Endothelial cell of umbilical vein (primary cell): ENCODE data around the gene PSD2. TPM values are rescaled to one million over a fixed set of nuclear protein-coding genes. Genes with fewer than 3 reads are reported as not detected.
A peak's percentile ranks its signal among the peaks of the same experiment; 100 is the strongest.

Experiments
- BruUV-seq: library from RNA; stranded (reverse); fragments of 400-500 nt; replicated peaks from 2 replicates; lab custom pipeline; 2021; lab: Mats Ljungman, UMichigan
- CTCF ChIA-PET: fragments of 300-600, 350-600 bp; sonication (Branson Sonifier 250); formaldehyde crosslinking; loops from one replicate; lab custom pipeline; 2021; ENCODE audit warnings: antibody characterized with exemption, inconsistent platforms; lab: Charles Lee
- POLR2A ChIA-PET: fragments of 300-600, 350-600 bp; sonication (Branson Sonifier 250); formaldehyde crosslinking; loops from one replicate; lab custom pipeline; 2021; ENCODE audit warnings: antibody characterized with exemption, inconsistent platforms; lab: Charles Lee
- DNase-seq: peaks from one replicate; pipeline ENCODE4 v3.0.0-alpha.2; 2011; ENCODE audit warnings: low read depth, low spot score
- FAIRE-seq: peaks from 2 replicates; lab custom pipeline; 2011; peaks lifted over from hg19 to GRCh38; lab: Jason Lieb, UNC
- H2AFZ ChIP-seq: 2 replicates; pipeline ENCODE4 v1.6.0; 2012; ENCODE audit warnings: low read depth, low read length, control low read depth, inconsistent platforms
- H3K27ac ChIP-seq: 2 replicates; pipeline ENCODE4 v1.5.1; 2011; ENCODE audit warnings: low read depth, mild to moderate bottlenecking, control low read depth, low read length, moderate library complexity; ENCODE audit not compliant: insufficient read depth
- H3K27me3 ChIP-seq, 2 experiments: 2 replicates each; pipeline versions ENCODE4 v1.6.0 to v1.6.1; 2011; ENCODE audit warnings: low read length in 2 of 2, mixed read lengths in 1 of 2; ENCODE audit not compliant: control insufficient read depth in 2 of 2, insufficient read depth in 2 of 2
- H3K36me3 ChIP-seq, 2 experiments: 2 replicates in 1 of 2; 3 replicates in 1 of 2; pipeline ENCODE4 v1.5.1; 2011; ENCODE audit warnings: low read length in 2 of 2, mild to moderate bottlenecking in 1 of 2, moderate library complexity in 1 of 2; ENCODE audit not compliant: control insufficient read depth in 2 of 2, insufficient read depth in 2 of 2; ENCODE audit errors: extremely low read depth in 1 of 2
- H3K4me1 ChIP-seq: 3 replicates; pipeline ENCODE4 v1.5.1; 2011; ENCODE audit warnings: mild to moderate bottlenecking, low read length; ENCODE audit not compliant: control insufficient read depth, insufficient read depth; ENCODE audit errors: extremely low read depth
- H3K4me2 ChIP-seq: 2 replicates; pipeline ENCODE4 v1.6.1; 2011; ENCODE audit warnings: low read length, control low read depth, mixed read lengths; ENCODE audit not compliant: insufficient read depth
- H3K4me3 ChIP-seq, 3 experiments: fragments of 200-600 bp in 1 of 3; sonication (generic), shearing (Covaris generic) in 1 of 3; replicated peaks in 1 of 3; 2 replicates each; pipeline ENCODE4 v1.5.1; 2011 to 2016; ENCODE audit warnings: control low read depth in 3 of 3, low read length in 3 of 3, mild to moderate bottlenecking in 2 of 3, inconsistent platforms in 1 of 3, low read depth in 1 of 3, moderate library complexity in 1 of 3; ENCODE audit not compliant: insufficient read depth in 1 of 3
- H3K79me2 ChIP-seq: 2 replicates; pipeline ENCODE4 v1.6.0; 2012; ENCODE audit warnings: low read length, inconsistent platforms; ENCODE audit not compliant: control insufficient read depth, insufficient read depth
- H3K9ac ChIP-seq: replicated peaks from 2 replicates; pipeline ENCODE3; 2011; ENCODE audit warnings: low read length, control low read depth; ENCODE audit not compliant: insufficient read depth; ENCODE audit errors: extremely low read depth
- H3K9me1 ChIP-seq: replicated peaks from 3 replicates; pipeline ENCODE4 v1.6.0; 2011; ENCODE audit warnings: mild to moderate bottlenecking, low read length; ENCODE audit not compliant: control insufficient read depth, insufficient read depth; ENCODE audit errors: extremely low read depth
- H3K9me3 ChIP-seq: replicated peaks from 2 replicates; pipeline ENCODE4 v1.5.1; 2012; ENCODE audit warnings: low read length, inconsistent platforms; ENCODE audit not compliant: control insufficient read depth, insufficient read depth
- H4K20me1 ChIP-seq: replicated peaks from 2 replicates; pipeline ENCODE3; 2011; ENCODE audit warnings: mild to moderate bottlenecking, low read length; ENCODE audit not compliant: control insufficient read depth, insufficient read depth; ENCODE audit errors: extremely low read depth
- EZH2 ChIP-seq: IDR thresholded peaks from 2 replicates; pipeline ENCODE4 v1.6.1; 2012; ENCODE audit warnings: borderline replicate concordance, low read depth, mild to moderate bottlenecking, moderate library complexity, low read length, inconsistent platforms; ENCODE audit not compliant: severe bottlenecking
- GATA2 ChIP-seq: IDR thresholded peaks from 2 replicates; pipeline ENCODE4 v1.7.0; 2011; ENCODE audit warnings: low read depth, mild to moderate bottlenecking, moderate library complexity, mixed read lengths, low read length; ENCODE audit not compliant: insufficient read length, insufficient read depth
- JUN ChIP-seq: IDR thresholded peaks from 2 replicates; pipeline ENCODE4 v1.6.1; 2011; ENCODE audit warnings: borderline replicate concordance, low read depth; ENCODE audit not compliant: insufficient read length, insufficient read depth
- MYC ChIP-seq: IDR thresholded peaks from one replicate; pipeline ENCODE4 v1.6.1; 2011; ENCODE audit warnings: mild to moderate bottlenecking, low read depth, low read length
- POLR2A ChIP-seq: IDR thresholded peaks from 2 replicates; pipeline ENCODE4 v1.6.1; 2012; ENCODE audit warnings: low read depth, mild to moderate bottlenecking, control low read depth, low read length
- dilution Hi-C: fragments of 300-500 bp; cut with MboI; formaldehyde crosslinking; loops from one replicate; pipeline ENCODE4 v1.15.0; 2019; ENCODE audit warnings: low sequenced_read_pairs; ENCODE audit not compliant: extremely low pct_ligation_motif_present
- intact Hi-C: fragments of 100-400 bp; cut with micrococcal nuclease; formaldehyde crosslinking; loops from one replicate; pipeline ENCODE4 v1.10.0; 2022
- polyA plus RNA-seq, 4 experiments: library from polyadenylated mRNA; depleted of rRNA in 3 of 4; stranded (reverse) in 3 of 4; unstranded in 1 of 4; fragments of >200 nt; gene quantifications; 2 replicates each; pipeline versions ENCODE4 v1.2.1 to v1.2.3, GENCODE V29; 2011 to 2012; ENCODE audit warnings: missing spikeins in 1 of 4
- total RNA-seq: library from RNA; stranded (reverse); gene quantifications from 2 replicates; pipeline ENCODE4 v1.2.3, GENCODE V29; 2021
- TF ChIP-seq, protein P1 (sequence below): IDR thresholded peaks from 2 replicates; pipeline ENCODE4 v1.6.1; 2011; ENCODE audit not compliant: insufficient read depth, insufficient read length

PSD2 gene
- total and polyA plus RNA-seq, 2 donors (not counting 3 experiments of a cell fraction or from before 2014, with no cell fraction given) = not detected

DNA sequence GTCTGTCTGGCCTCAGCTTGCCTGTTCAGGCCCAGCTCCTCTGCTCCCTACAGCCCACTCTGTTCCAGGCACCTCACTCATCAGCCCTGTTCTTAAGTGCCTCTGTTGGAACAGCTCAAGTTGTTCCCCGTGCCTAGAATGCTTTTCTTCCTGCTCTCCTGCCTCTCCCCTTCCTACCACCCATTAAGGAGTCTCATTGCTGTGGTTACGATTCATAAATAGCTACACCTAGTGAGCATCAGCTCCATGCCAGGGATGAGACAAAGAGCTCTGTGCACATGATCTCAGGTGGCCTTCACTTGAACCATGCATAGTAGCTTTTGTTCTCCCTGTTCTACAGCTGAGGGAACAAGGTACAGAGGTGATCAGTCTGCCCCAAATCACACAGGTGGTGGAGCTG is 54.3 kb downstream of the PSD2 start:
- no peak overlapping the region for H3K9ac ChIP-seq
- H3K9me1 ChIP-seq = no peaks in the 10 kb centered on the region
- H3K4me1 ChIP-seq = no peaks in the 10 kb centered on the region
- no TSS peak for BruUV-seq
- H3K27ac ChIP-seq = no peak overlapping the region
- no peaks in the 10 kb centered on the region for H3K36me3 ChIP-seq
- intact Hi-C loops = no loop called here
- no peak for TF ChIP-seq POLR2A
- no peak for TF ChIP-seq EZH2
- TF ChIP-seq MYC = no peak
- H3K79me2 ChIP-seq = no peaks in the 10 kb centered on the region
- dilution Hi-C loops = no loop called here
- ChIA-PET POLR2A (no interaction called here), CTCF (interaction anchor here (1.4 to 5.0 kb wide), 3 partner anchors 62 to 296 kb away, joined by 3 to 37 read pairs (median 13); no protein-coding TSS in a partner anchor)
- H3K4me2 ChIP-seq = no peak overlapping the region
- H3K4me3 ChIP-seq = no peak overlapping the region
- H3K9me3 ChIP-seq = no peaks in the 10 kb centered on the region
- peaks cover 4% of the 10 kb centered on the region in 2 experiments for H3K27me3 ChIP-seq
- no peaks in the 10 kb centered on the region for H4K20me1 ChIP-seq
- FAIRE-seq (no peak), DNase-seq (peak; percentile 21)
- H2AFZ ChIP-seq = no peak overlapping the region

DNA sequence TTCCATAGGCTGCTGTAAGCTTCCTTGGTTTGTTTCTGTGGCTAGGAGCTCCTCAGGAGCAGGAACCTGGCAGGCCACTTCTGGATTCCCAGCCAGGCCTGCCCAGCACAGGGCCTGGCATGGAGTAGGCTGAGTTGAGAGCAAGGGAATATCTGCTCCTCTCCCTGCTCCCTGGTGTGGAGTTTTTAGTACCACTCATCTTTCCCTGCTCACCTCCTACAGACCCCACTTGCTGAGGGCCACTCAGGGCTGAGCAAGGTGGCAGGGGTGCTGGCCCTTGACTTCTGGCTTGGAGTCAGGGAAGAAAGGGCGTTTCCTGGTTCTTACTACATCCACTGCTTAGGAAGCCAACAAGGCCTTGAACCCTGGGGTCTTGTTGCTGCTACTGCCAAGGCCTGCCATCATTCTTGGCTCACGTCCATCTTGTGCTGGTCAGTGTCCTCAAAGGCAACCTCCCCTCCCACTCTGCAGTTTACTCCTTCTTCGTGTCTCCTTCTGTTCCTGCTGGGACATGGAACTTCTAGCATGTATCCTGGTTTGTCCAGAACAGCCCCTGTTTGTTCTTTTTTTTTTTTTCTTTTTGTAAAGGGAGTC is 54.9 kb downstream of the PSD2 start:
- Histone ChIP-seq H3K79me2 (no peaks in the 10 kb centered on the region), H3K27ac (no peak overlapping the region), H3K4me2 (no peak overlapping the region), H3K9me1 (no peaks in the 10 kb centered on the region), H3K36me3 (no peaks in the 10 kb centered on the region), H3K4me1 (no peaks in the 10 kb centered on the region), H2AFZ (no peak overlapping the region), H3K4me3 (no peak overlapping the region), H3K9ac (no peak overlapping the region), H3K27me3 (peaks cover 4% of the 10 kb centered on the region in 2 experiments), H3K9me3 (no peaks in the 10 kb centered on the region), H4K20me1 (no peaks in the 10 kb centered on the region)
- ChIA-PET POLR2A (no interaction called here), CTCF (interaction anchor here (2.3 to 5.0 kb wide), 2 partner anchors 62 to 118 kb away, joined by 13 to 37 read pairs; no protein-coding TSS in a partner anchor)
- no TSS peak for BruUV-seq
- dilution Hi-C loops (no loop called here), intact Hi-C loops (no loop called here)
- FAIRE-seq = peak; percentile 12
- no peak for DNase-seq
- TF ChIP-seq MYC = no peak
- no peak for TF ChIP-seq POLR2A
- TF ChIP-seq, protein P1, sequence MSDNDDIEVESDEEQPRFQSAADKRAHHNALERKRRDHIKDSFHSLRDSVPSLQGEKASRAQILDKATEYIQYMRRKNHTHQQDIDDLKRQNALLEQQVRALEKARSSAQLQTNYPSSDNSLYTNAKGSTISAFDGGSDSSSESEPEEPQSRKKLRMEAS = no peak
- no peak for TF ChIP-seq GATA2
- no peak for TF ChIP-seq JUN
